K562 (cell line): ENCODE results near the gene TCF4. TPM values are rescaled to one million over a fixed set of nuclear protein-coding genes. Genes with fewer than 3 reads are reported as not detected.

ENCODE experiments used
- COPS2 ChIP-seq: fragments of 450-650 bp; conservative IDR thresholded peaks from 2 replicates; pipeline ENCODE4 v1.6.1; 2016; ENCODE audit warnings: mild to moderate bottlenecking, moderate library complexity
- DACH1 ChIP-seq: fragments of 450-650 bp; IDR thresholded peaks from 2 replicates; pipeline ENCODE4 v1.6.1; 2018; ENCODE audit not compliant: partially characterized antibody
- ERF ChIP-seq: fragments of 450-650 bp; formaldehyde crosslinking; IDR thresholded peaks from 2 replicates; pipeline ENCODE4 v1.4.0; 2020; ENCODE audit warnings: mild to moderate bottlenecking, mixed read lengths
- HCFC1 ChIP-seq: IDR thresholded peaks from 2 replicates; pipeline ENCODE4 v1.6.1; 2012; ENCODE audit warnings: low read depth, low read length, improper control_type of control experiment
- HDAC6 ChIP-seq: IDR thresholded peaks from 2 replicates; pipeline ENCODE4 v1.6.1; 2012; ENCODE audit warnings: low read depth, mild to moderate bottlenecking, control low read depth, inconsistent platforms, low read length, moderate library complexity
- NONO ChIP-seq, 2 experiments: fragments of 200-400 bp in 1 of 2; fragments of 450-650 bp in 1 of 2; formaldehyde crosslinking in 1 of 2; IDR thresholded peaks; 2 replicates each; pipeline ENCODE4 v1.6.1; 2017; ENCODE audit warnings: low read depth in 2 of 2, mild to moderate bottlenecking in 2 of 2, moderate library complexity in 2 of 2, low read length in 1 of 2
- POU5F1 ChIP-seq: fragments of 150-350 bp; IDR thresholded peaks from 2 replicates; pipeline ENCODE4 v1.6.1; 2014; ENCODE audit warnings: borderline replicate concordance, low read length, low read depth, mild to moderate bottlenecking; ENCODE audit not compliant: partially characterized antibody
- RBM15 ChIP-seq: fragments of 200-400 bp; formaldehyde crosslinking; IDR thresholded peaks from 2 replicates; pipeline ENCODE4 v1.6.1; 2018; ENCODE audit warnings: mild to moderate bottlenecking, low read length, moderate library complexity; ENCODE audit not compliant: insufficient read depth
- TCF7L2 ChIP-seq: fragments of 150-350 bp; IDR thresholded peaks from 2 replicates; pipeline ENCODE4 v1.6.1; 2016; ENCODE audit warnings: low read depth, mild to moderate bottlenecking, low read length, moderate library complexity
- TEAD2 ChIP-seq: fragments of 450-650 bp; IDR thresholded peaks from 2 replicates; pipeline ENCODE4 v1.6.1; 2016; ENCODE audit warnings: missing genetic modification characterization, control low read depth, missing compliant biosample characterization
- U2AF1 ChIP-seq: fragments of 200-400 bp; formaldehyde crosslinking; optimal IDR thresholded peaks from 2 replicates; pipeline ENCODE3; 2017; ENCODE audit warnings: mild to moderate bottlenecking, low read depth, low read length, moderate library complexity
- ZNF589 ChIP-seq: fragments of 200-800 bp; sonication (Bioruptor generic); IDR thresholded peaks from 2 replicates; pipeline ENCODE4 v1.6.1; 2016; ENCODE audit warnings: low read depth, missing genetic modification characterization, missing compliant biosample characterization
- polyA plus RNA-seq, 8 experiments: library from polyadenylated mRNA; depleted of rRNA in 4 of 8; stranded (reverse) in 5 of 8; unstranded in 3 of 8; fragments of >200 nt; fragmentation: Nextera tagmentation in 2 of 8; fragmentation: Illumina TruSeq in 1 of 8; extraction: Ambion mirVana in 2 of 8; extraction: Trizol in 1 of 8; gene quantifications; 2 replicates each; pipeline versions ENCODE4 v1.2.1 to v1.2.3, GENCODE V29; 2011 to 2014; ENCODE audit warnings: inconsistent platforms in 1 of 8, missing spikeins in 1 of 8
- total RNA-seq, 7 experiments: library from RNA; depleted of rRNA in 6 of 7; stranded (reverse); fragments of >200 nt in 6 of 7; fragmentation: Illumina TruSeq in 2 of 7; extraction: Trizol in 2 of 7; gene quantifications; 2 replicates each; pipeline versions ENCODE4 v1.2.1 to v1.2.3, GENCODE V29; 2011 to 2021; ENCODE audit warnings: low replicate concordance in 1 of 7
- TF ChIP-seq, protein P1 (sequence below), 2 experiments: fragments of 450-650 bp; IDR thresholded peaks; 2 replicates each; pipeline ENCODE4 v1.6.1; 2018; ENCODE audit warnings: mild to moderate bottlenecking in 2 of 2, low read depth in 1 of 2; ENCODE audit not compliant: partially characterized antibody in 2 of 2
- TF ChIP-seq, protein P2 (sequence below): fragments of 450-650 bp; formaldehyde crosslinking; IDR thresholded peaks from 2 replicates; pipeline ENCODE4 v1.4.0; 2020; ENCODE audit warnings: mild to moderate bottlenecking, moderate library complexity
- TF ChIP-seq, protein P3 (sequence below): sonication (generic); formaldehyde crosslinking; IDR thresholded peaks from 2 replicates; pipeline ENCODE4 v1.8.1; 2023; ENCODE audit warnings: mild to moderate bottlenecking, missing genetic modification reagents
- TF ChIP-seq, protein P4 (sequence below), 2 experiments: fragments of 450-650 bp in 1 of 2; sonication (generic) in 1 of 2; formaldehyde crosslinking; conservative IDR thresholded peaks; 2 replicates each; pipeline versions ENCODE4 v1.4.0 to v1.8.1; 2020 to 2022; ENCODE audit warnings: mild to moderate bottlenecking in 1 of 2, missing genetic modification reagents in 1 of 2
- TF ChIP-seq, protein P5 (sequence below): fragments of 450-650 bp; formaldehyde crosslinking; IDR thresholded peaks from 2 replicates; pipeline ENCODE4 v1.4.0; 2020; ENCODE audit warnings: mild to moderate bottlenecking, mixed read lengths

Gene TCF4
- total and polyA plus RNA-seq, 9 of the 15 experiments (the other 6 are each of a cell fraction or from before 2014, with no cell fraction given) = 4.8 to 24.7 (median 15.2) TPM

DNA sequence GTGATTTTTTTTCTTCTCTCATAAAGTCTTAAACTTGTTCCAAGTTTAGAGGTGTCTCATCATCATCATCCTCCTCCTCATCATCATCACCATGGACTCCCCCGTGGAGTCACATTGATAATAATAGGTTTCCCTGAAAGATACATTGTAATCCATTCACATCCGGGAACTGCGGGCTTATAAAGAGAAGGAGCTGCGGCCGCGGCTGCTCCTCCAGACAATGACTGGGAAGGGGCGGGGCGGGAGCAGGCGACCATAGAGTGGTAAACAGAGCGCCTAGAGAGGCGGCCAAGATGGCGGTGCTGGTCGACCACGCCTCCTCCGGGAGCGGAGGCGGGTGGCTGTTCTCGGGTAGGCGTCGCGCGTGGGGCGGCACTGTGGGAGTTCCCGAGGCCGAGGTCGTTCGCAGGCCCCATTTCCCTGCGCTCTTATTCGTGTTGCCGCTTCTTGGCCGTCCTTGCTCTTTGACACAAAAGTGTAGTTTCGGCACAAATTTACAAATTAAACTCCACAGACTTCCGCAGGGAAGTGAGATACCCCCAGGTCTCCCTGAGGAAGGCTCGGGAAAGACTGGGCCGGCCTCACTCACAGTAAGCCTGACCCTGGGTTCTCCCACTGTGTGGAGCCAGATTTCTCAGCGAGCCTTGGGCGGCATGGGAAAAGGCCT, 1.8 kb upstream of the TCF4 start (continued):
- TF ChIP-seq, protein P1, sequence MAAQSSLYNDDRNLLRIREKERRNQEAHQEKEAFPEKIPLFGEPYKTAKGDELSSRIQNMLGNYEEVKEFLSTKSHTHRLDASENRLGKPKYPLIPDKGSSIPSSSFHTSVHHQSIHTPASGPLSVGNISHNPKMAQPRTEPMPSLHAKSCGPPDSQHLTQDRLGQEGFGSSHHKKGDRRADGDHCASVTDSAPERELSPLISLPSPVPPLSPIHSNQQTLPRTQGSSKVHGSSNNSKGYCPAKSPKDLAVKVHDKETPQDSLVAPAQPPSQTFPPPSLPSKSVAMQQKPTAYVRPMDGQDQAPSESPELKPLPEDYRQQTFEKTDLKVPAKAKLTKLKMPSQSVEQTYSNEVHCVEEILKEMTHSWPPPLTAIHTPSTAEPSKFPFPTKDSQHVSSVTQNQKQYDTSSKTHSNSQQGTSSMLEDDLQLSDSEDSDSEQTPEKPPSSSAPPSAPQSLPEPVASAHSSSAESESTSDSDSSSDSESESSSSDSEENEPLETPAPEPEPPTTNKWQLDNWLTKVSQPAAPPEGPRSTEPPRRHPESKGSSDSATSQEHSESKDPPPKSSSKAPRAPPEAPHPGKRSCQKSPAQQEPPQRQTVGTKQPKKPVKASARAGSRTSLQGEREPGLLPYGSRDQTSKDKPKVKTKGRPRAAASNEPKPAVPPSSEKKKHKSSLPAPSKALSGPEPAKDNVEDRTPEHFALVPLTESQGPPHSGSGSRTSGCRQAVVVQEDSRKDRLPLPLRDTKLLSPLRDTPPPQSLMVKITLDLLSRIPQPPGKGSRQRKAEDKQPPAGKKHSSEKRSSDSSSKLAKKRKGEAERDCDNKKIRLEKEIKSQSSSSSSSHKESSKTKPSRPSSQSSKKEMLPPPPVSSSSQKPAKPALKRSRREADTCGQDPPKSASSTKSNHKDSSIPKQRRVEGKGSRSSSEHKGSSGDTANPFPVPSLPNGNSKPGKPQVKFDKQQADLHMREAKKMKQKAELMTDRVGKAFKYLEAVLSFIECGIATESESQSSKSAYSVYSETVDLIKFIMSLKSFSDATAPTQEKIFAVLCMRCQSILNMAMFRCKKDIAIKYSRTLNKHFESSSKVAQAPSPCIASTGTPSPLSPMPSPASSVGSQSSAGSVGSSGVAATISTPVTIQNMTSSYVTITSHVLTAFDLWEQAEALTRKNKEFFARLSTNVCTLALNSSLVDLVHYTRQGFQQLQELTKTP (IDR thresholded peaks at IDR 0.05; ENCODE audit: low read depth in 1 of 2, partially characterized antibody in 2 of 2) = no peak
- TF ChIP-seq, protein P2, sequence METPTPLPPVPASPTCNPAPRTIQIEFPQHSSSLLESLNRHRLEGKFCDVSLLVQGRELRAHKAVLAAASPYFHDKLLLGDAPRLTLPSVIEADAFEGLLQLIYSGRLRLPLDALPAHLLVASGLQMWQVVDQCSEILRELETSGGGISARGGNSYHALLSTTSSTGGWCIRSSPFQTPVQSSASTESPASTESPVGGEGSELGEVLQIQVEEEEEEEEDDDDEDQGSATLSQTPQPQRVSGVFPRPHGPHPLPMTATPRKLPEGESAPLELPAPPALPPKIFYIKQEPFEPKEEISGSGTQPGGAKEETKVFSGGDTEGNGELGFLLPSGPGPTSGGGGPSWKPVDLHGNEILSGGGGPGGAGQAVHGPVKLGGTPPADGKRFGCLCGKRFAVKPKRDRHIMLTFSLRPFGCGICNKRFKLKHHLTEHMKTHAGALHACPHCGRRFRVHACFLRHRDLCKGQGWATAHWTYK (CRISPR knock-in tag) = no peak
- no peak for TF ChIP-seq DACH1
- no peak for TF ChIP-seq RBM15
- TF ChIP-seq TCF7L2 = no peak
- TF ChIP-seq ERF = no peak
- TF ChIP-seq HDAC6 = no peak
- peak; percentile 74 for TF ChIP-seq HCFC1
- TF ChIP-seq NONO (IDR thresholded peaks at IDR 0.05; ENCODE audit: low read depth in 2 of 2, low read length in 1 of 2) = no peak
- no peak for TF ChIP-seq POU5F1
- TF ChIP-seq ZNF589 = no peak; the same call in 1 of the 2 replicates
- no peak for TF ChIP-seq COPS2
- no peak for TF ChIP-seq U2AF1
- TF ChIP-seq, protein P3, sequence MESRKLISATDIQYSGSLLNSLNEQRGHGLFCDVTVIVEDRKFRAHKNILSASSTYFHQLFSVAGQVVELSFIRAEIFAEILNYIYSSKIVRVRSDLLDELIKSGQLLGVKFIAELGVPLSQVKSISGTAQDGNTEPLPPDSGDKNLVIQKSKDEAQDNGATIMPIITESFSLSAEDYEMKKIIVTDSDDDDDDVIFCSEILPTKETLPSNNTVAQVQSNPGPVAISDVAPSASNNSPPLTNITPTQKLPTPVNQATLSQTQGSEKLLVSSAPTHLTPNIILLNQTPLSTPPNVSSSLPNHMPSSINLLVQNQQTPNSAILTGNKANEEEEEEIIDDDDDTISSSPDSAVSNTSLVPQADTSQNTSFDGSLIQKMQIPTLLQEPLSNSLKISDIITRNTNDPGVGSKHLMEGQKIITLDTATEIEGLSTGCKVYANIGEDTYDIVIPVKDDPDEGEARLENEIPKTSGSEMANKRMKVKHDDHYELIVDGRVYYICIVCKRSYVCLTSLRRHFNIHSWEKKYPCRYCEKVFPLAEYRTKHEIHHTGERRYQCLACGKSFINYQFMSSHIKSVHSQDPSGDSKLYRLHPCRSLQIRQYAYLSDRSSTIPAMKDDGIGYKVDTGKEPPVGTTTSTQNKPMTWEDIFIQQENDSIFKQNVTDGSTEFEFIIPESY (CRISPR knock-in tag) = no peak
- TF ChIP-seq, protein P4, sequence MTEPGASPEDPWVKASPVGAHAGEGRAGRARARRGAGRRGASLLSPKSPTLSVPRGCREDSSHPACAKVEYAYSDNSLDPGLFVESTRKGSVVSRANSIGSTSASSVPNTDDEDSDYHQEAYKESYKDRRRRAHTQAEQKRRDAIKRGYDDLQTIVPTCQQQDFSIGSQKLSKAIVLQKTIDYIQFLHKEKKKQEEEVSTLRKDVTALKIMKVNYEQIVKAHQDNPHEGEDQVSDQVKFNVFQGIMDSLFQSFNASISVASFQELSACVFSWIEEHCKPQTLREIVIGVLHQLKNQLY (CRISPR knock-in tag; conservative IDR thresholded peaks at IDR 0.05) = no peak
- TF ChIP-seq TEAD2 = no peak
- TF ChIP-seq, protein P5, sequence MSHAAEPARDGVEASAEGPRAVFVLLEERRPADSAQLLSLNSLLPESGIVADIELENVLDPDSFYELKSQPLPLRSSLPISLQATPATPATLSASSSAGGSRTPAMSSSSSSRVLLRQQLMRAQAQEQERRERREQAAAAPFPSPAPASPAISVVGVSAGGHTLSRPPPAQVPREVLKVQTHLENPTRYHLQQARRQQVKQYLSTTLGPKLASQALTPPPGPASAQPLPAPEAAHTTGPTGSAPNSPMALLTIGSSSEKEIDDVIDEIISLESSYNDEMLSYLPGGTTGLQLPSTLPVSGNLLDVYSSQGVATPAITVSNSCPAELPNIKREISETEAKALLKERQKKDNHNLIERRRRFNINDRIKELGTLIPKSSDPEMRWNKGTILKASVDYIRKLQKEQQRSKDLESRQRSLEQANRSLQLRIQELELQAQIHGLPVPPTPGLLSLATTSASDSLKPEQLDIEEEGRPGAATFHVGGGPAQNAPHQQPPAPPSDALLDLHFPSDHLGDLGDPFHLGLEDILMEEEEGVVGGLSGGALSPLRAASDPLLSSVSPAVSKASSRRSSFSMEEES (CRISPR knock-in tag) = no peak
